ENCODE data around the gene ROGDI. TPM values are rescaled to one million over a fixed set of nuclear protein-coding genes. Genes with fewer than 3 reads are reported as not detected.
A peak's percentile ranks its signal among the peaks of the same experiment; 100 is the strongest.

Gene ROGDI
- total and polyA plus RNA-seq, 2 donors (not counting 1 experiment from before 2014, with no cell fraction given): 9.2 to 31.9 TPM

DNA sequence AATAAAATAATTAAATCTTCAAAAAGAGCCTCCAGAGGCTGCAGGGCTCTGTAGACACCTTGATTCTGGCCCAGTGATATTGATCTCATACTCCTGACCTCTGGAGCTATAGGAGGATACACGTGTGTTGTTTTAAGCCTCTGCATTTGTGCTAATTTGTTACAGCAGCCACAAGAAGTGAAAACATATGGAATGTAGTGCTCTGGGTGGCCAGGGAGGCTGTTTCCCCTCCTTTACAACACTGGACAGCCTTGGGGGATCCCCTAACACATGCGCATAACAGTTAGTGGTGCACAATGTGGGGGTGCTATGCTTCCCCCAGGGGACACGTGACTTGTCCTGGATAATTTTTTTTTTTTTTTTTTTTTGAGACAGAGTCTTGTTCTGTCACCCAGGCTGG, 30.8 kb downstream of the ROGDI start:
- no CpG with 5 or more reads among the region's 3 CpGs for WGBS (ENCODE audit: insufficient coverage)
- no peak overlapping the region for H3K4me3 ChIP-seq (ENCODE audit: control extremely low read depth in 1 of 5, extremely low read depth in 1 of 5, insufficient read depth in 1 of 5, low read depth in 2 of 5, low read length in 4 of 5)
- H3K27me3 ChIP-seq (replicated peaks in 1 of 4; ENCODE audit: control extremely low read depth in 1 of 4, control insufficient read depth in 3 of 4, insufficient read depth in 4 of 4, low read length in 3 of 4): no peaks in the 10 kb centered on the region
- CTCF ChIA-PET: no interaction called here
- no peak for ATAC-seq (ENCODE audit: low read depth)
- POLR2A ChIA-PET: no interaction called here
- H3K4me2 ChIP-seq (replicated peaks; ENCODE audit: low read depth, low read length, poor library complexity, severe bottlenecking): no peak overlapping the region
- TF ChIP-seq EZH2 (IDR thresholded peaks at IDR 0.05; ENCODE audit: borderline replicate concordance, insufficient read depth, low read depth, low read length, poor library complexity, severe bottlenecking) (no peak), CTCF (IDR thresholded peaks at IDR 0.05) (no peak)
- H3K27ac Mint-ChIP-seq: no peak overlapping the region
- peaks cover 21% of the 10 kb centered on the region for H3K4me1 Mint-ChIP-seq
- H3K27ac ChIP-seq (ENCODE audit: low read length in 2 of 2): no peak overlapping the region
- no peaks in the 10 kb centered on the region for H3K27me3 Mint-ChIP-seq
- no peaks in the 10 kb centered on the region for H4K20me1 ChIP-seq (ENCODE audit: control insufficient read depth, insufficient read depth, low read length, poor library complexity, severe bottlenecking)
- H2AFZ ChIP-seq (ENCODE audit: insufficient read depth, low read depth, low read length, poor library complexity, severe bottlenecking): no peak overlapping the region
- no peak for DNase-seq
- H3K4me1 ChIP-seq (ENCODE audit: control insufficient read depth in 2 of 2, insufficient read depth in 2 of 2, low read length in 2 of 2): peaks cover 8 to 21% of the 10 kb centered on the region in 2 donors
- no peak overlapping the region for H3K9ac ChIP-seq (ENCODE audit: low read length)
- no peaks in the 10 kb centered on the region for H3K36me3 ChIP-seq (replicated peaks in 1 of 2; ENCODE audit: control extremely low read depth in 1 of 2, control insufficient read depth in 1 of 2, extremely low read depth in 1 of 2, insufficient read depth in 2 of 2, low read length in 1 of 2)
- no peak overlapping the region for H3K4me3 Mint-ChIP-seq
- H3K9me3 Mint-ChIP-seq (ENCODE audit: insufficient read depth): no peaks in the 10 kb centered on the region
- no peaks in the 10 kb centered on the region for H3K9me3 ChIP-seq (ENCODE audit: control extremely low read depth in 1 of 3, control insufficient read depth in 2 of 3, insufficient read depth in 1 of 3, low read length in 2 of 3)
- intact Hi-C loops (cut with micrococcal nuclease): no loop called here
- peaks cover 4% of the 10 kb centered on the region for H3K79me2 ChIP-seq (ENCODE audit: control insufficient read depth, insufficient read depth, low read length)

- H3K9ac ChIP-seq (ENCODE audit: low read length): no peak overlapping the region
- ATAC-seq (ENCODE audit: low read depth) (no peak), DNase-seq (no peak)
- no peaks in the 10 kb centered on the region for H3K36me3 ChIP-seq (replicated peaks in 1 of 2; ENCODE audit: control extremely low read depth in 1 of 2, control insufficient read depth in 1 of 2, extremely low read depth in 1 of 2, insufficient read depth in 2 of 2, low read length in 1 of 2)
- H3K27ac ChIP-seq (ENCODE audit: low read length in 2 of 2): peak overlapping the region; percentile 50 to 70
- peak overlapping the region; percentile 91 for H3K4me2 ChIP-seq (replicated peaks; ENCODE audit: low read depth, low read length, poor library complexity, severe bottlenecking)
- H3K4me1 ChIP-seq (ENCODE audit: control insufficient read depth in 2 of 2, insufficient read depth in 2 of 2, low read length in 2 of 2): peaks cover 15 to 33% of the 10 kb centered on the region in 2 donors
- no peaks in the 10 kb centered on the region for H3K27me3 ChIP-seq (replicated peaks in 1 of 4; ENCODE audit: control extremely low read depth in 1 of 4, control insufficient read depth in 3 of 4, insufficient read depth in 4 of 4, low read length in 3 of 4)
- peak overlapping the region; percentile 99 for H2AFZ ChIP-seq (ENCODE audit: insufficient read depth, low read depth, low read length, poor library complexity, severe bottlenecking)
- H3K9me3 ChIP-seq (ENCODE audit: control extremely low read depth in 1 of 3, control insufficient read depth in 2 of 3, insufficient read depth in 1 of 3, low read length in 2 of 3): no peaks in the 10 kb centered on the region
- TF ChIP-seq EZH2 (IDR thresholded peaks at IDR 0.05; ENCODE audit: borderline replicate concordance, insufficient read depth, low read depth, low read length, poor library complexity, severe bottlenecking) (no peak), CTCF (IDR thresholded peaks at IDR 0.05) (no peak)
- WGBS (ENCODE audit: insufficient coverage): 79% methylated on average over 7 of the region's 7 CpGs
- Mint-ChIP-seq H3K4me1 (peaks cover 29% of the 10 kb centered on the region), H3K4me3 (peak overlapping the region; percentile 98), H3K9me3 (ENCODE audit: insufficient read depth) (no peaks in the 10 kb centered on the region), H3K27me3 (no peaks in the 10 kb centered on the region), H3K27ac (peak overlapping the region; percentile 95)
- CTCF ChIA-PET: interaction anchor here (0.8 to 1.9 kb wide), 2 partner anchors 33 to 35 kb away, joined by 3 to 12 read pairs; partner anchors contain the start of genes ANKS3, DNAAF8 and ROGDI
- H3K79me2 ChIP-seq (ENCODE audit: control insufficient read depth, insufficient read depth, low read length): peaks cover 22% of the 10 kb centered on the region
- intact Hi-C loops (cut with micrococcal nuclease): no loop called here
- no peaks in the 10 kb centered on the region for H4K20me1 ChIP-seq (ENCODE audit: control insufficient read depth, insufficient read depth, low read length, poor library complexity, severe bottlenecking)
- POLR2A ChIA-PET: interaction anchor here (1.4 to 2.6 kb wide), 3 partner anchors 34 to 76 kb away, joined by 5 to 14 read pairs (median 7); partner anchors contain the start of genes ANKS3, DNAAF8, NUDT16L1 and ROGDI
- peak overlapping the region in 3 of 5 experiments; percentile 64 to 87 (median 83) for H3K4me3 ChIP-seq (ENCODE audit: control extremely low read depth in 1 of 5, extremely low read depth in 1 of 5, insufficient read depth in 1 of 5, low read depth in 2 of 5, low read length in 4 of 5)
Observed at GRCh38 chr16:4769306-4769638, 33.2 kb downstream of the ROGDI start.
